GM12878 (cell line): ENCODE measurements around the gene IL17B. TPM values are rescaled to one million over a fixed set of nuclear protein-coding genes. Genes with fewer than 3 reads are reported as not detected.

Source experiments
- ATF3 ChIP-seq: IDR thresholded peaks from 2 replicates; pipeline ENCODE4 v1.6.1; 2011; ENCODE audit warnings: low read depth, mild to moderate bottlenecking, low read length, moderate library complexity, borderline replicate concordance; ENCODE audit errors: extremely low read depth
- BRCA1 ChIP-seq: IDR thresholded peaks from 2 replicates; pipeline ENCODE4 v1.6.1; 2011; ENCODE audit warnings: low read depth, low read length, improper control_type of control experiment
- CBX5 ChIP-seq: sonication (generic); IDR thresholded peaks from 2 replicates; pipeline ENCODE4 v1.6.1; 2016; ENCODE audit warnings: low read depth, moderate library complexity, mild to moderate bottlenecking, inconsistent platforms
- E2F4 ChIP-seq: IDR thresholded peaks from 2 replicates; pipeline ENCODE4 v1.6.1; 2012; ENCODE audit warnings: low read depth, low read length, improper control_type of control experiment
- ELK1 ChIP-seq: IDR thresholded peaks from 2 replicates; pipeline ENCODE4 v1.6.1; 2012; ENCODE audit warnings: low read depth, low read length, improper control_type of control experiment
- IKZF1 ChIP-seq: fragments of 450-650 bp; conservative IDR thresholded peaks from 2 replicates; pipeline ENCODE4 v1.6.1; 2017; ENCODE audit warnings: antibody characterized with exemption, mild to moderate bottlenecking
- IKZF2 ChIP-seq, 2 experiments: fragments of 450-650 bp; IDR thresholded peaks; 2 replicates each; pipeline ENCODE4 v1.6.1; 2017; ENCODE audit warnings: mild to moderate bottlenecking in 2 of 2, moderate library complexity in 2 of 2
- POLR2AphosphoS2 ChIP-seq: IDR thresholded peaks from 2 replicates; pipeline ENCODE4 v1.6.1; 2011; ENCODE audit warnings: low read depth, mild to moderate bottlenecking, low read length, improper control_type of control experiment, moderate library complexity
- RELA ChIP-seq: fragments of 450-650 bp; IDR thresholded peaks from 2 replicates; pipeline ENCODE4 v1.8.0; 2014; ENCODE audit warnings: borderline replicate concordance; ENCODE audit not compliant: partially characterized antibody
- RELB ChIP-seq: fragments of 450-650 bp; IDR thresholded peaks from 2 replicates; pipeline ENCODE4 v1.6.1; 2017; ENCODE audit warnings: low read depth, mild to moderate bottlenecking, moderate library complexity
- SREBF1 ChIP-seq: IDR thresholded peaks from 2 replicates; pipeline ENCODE4 v1.6.1; 2012; ENCODE audit warnings: mild to moderate bottlenecking, low read length
- ZBTB33 ChIP-seq: fragments of 450-650 bp; IDR thresholded peaks from 2 replicates; pipeline ENCODE4 v1.6.1; 2017; ENCODE audit warnings: mild to moderate bottlenecking
- ZNF592 ChIP-seq: fragments of 450-650 bp; IDR thresholded peaks from 2 replicates; pipeline ENCODE4 v1.6.1; 2017; ENCODE audit warnings: mild to moderate bottlenecking, moderate library complexity
- polyA plus RNA-seq, 11 experiments: library from polyadenylated mRNA; depleted of rRNA in 4 of 11; unstranded in 6 of 11; stranded (reverse) in 5 of 11; fragments of >200 nt; fragmentation: Nextera tagmentation in 4 of 11; fragmentation: Illumina TruSeq in 1 of 11; extraction: Ambion mirVana in 4 of 11; extraction: Trizol in 1 of 11; gene quantifications; 1 replicate in 1 of 11; 2 replicates in 10 of 11; pipeline versions ENCODE4 v1.2.1 to v1.2.3, GENCODE V29; 2011 to 2016; ENCODE audit warnings: inconsistent platforms in 2 of 11, missing spikeins in 2 of 11, low read depth in 1 of 11
- total RNA-seq, 4 experiments: library from RNA; depleted of rRNA in 3 of 4; stranded (reverse); fragments of >200 nt in 3 of 4; fragmentation: Illumina TruSeq in 1 of 4; extraction: Trizol in 1 of 4; gene quantifications; 2 replicates each; pipeline versions ENCODE4 v1.2.1 to v1.2.3, GENCODE V29; 2013 to 2021

IL17B gene
- total and polyA plus RNA-seq, 10 of the 15 experiments (the other 5 are each of a cell fraction or from before 2014, with no cell fraction given), result not detected

- TF ChIP-seq ZBTB33, result no peak
- no peak for TF ChIP-seq RELA
- TF ChIP-seq ATF3, result no peak
- no peak for TF ChIP-seq ELK1
- no peak for TF ChIP-seq BRCA1
- TF ChIP-seq ZNF592, result no peak
- TF ChIP-seq RELB, result peak; percentile 77
- peak; percentile 66 for TF ChIP-seq IKZF1
- no peak; the same call in 1 of the 2 replicates for TF ChIP-seq E2F4
- no peak for TF ChIP-seq IKZF2 (IDR thresholded peaks at IDR 0.05)
- peak; percentile 71 for TF ChIP-seq SREBF1
- TF ChIP-seq CBX5, result no peak
- no peak for TF ChIP-seq POLR2AphosphoS2
Measured at GRCh38 chr5:149357370-149358293, 21.5 kb downstream of the IL17B start, which contains the start of gene PCYOX1L (continued).
